Esophagus muscularis mucosa (tissue), 3 donors: ENCODE measurements around the gene C16orf78.

Source experiments
- POLR2A ChIP-seq: fragments of 450-650 bp; IDR thresholded peaks from one replicate; pipeline ENCODE4 v1.6.1; 2017; ENCODE audit warnings: antibody characterized with exemption, moderate library complexity, mild to moderate bottlenecking, low read depth
- POLR2AphosphoS5 ChIP-seq, 2 donors: sonication (generic); formaldehyde crosslinking; IDR thresholded peaks; one replicate each; pipeline ENCODE4 v1.6.1; 2017; ENCODE audit warnings: antibody characterized with exemption in 2 of 2
- TF ChIP-seq, protein P1 (sequence below), 3 experiments: fragments of 200-600 bp in 2 of 3; fragments of 450-650 bp in 1 of 3; sonication (generic) in 2 of 3; IDR thresholded peaks; one replicate each; pipeline ENCODE4 v1.5.1; 2017 to 2019; ENCODE audit warnings: antibody characterized with exemption in 3 of 3, mild to moderate bottlenecking in 2 of 3, moderate library complexity in 1 of 3

GRCh38 chr16:49440156-49441065 lies 66.8 kb downstream of the C16orf78 start:
- TF ChIP-seq POLR2AphosphoS5 (IDR thresholded peaks at IDR 0.05) (no peak), POLR2A (no peak)
- TF ChIP-seq, protein P1, sequence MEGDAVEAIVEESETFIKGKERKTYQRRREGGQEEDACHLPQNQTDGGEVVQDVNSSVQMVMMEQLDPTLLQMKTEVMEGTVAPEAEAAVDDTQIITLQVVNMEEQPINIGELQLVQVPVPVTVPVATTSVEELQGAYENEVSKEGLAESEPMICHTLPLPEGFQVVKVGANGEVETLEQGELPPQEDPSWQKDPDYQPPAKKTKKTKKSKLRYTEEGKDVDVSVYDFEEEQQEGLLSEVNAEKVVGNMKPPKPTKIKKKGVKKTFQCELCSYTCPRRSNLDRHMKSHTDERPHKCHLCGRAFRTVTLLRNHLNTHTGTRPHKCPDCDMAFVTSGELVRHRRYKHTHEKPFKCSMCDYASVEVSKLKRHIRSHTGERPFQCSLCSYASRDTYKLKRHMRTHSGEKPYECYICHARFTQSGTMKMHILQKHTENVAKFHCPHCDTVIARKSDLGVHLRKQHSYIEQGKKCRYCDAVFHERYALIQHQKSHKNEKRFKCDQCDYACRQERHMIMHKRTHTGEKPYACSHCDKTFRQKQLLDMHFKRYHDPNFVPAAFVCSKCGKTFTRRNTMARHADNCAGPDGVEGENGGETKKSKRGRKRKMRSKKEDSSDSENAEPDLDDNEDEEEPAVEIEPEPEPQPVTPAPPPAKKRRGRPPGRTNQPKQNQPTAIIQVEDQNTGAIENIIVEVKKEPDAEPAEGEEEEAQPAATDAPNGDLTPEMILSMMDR (IDR thresholded peaks at IDR 0.05): no peak
